ENCODE measurements around the gene TMEM50B.

DNA sequence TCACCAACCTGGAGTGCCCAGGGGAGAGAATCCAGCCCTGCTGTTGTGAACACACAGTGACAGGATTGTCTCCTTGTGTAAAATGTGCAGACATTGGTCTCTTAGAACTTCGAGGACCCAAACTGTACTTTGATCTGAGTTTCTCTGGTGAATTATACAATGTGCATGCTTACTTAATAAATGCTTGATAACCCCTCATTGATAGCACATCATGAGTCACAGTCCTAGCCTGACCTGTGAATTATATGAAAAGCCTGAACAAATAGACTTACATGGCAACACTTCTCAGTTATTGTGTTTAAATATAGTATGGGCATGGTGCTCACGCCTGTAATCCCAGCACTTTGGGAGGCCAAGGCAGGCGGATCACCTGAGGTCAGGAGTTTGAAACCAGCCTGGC lies 53.9 kb downstream of the TMEM50B start:
- TF ChIP-seq, protein P1, sequence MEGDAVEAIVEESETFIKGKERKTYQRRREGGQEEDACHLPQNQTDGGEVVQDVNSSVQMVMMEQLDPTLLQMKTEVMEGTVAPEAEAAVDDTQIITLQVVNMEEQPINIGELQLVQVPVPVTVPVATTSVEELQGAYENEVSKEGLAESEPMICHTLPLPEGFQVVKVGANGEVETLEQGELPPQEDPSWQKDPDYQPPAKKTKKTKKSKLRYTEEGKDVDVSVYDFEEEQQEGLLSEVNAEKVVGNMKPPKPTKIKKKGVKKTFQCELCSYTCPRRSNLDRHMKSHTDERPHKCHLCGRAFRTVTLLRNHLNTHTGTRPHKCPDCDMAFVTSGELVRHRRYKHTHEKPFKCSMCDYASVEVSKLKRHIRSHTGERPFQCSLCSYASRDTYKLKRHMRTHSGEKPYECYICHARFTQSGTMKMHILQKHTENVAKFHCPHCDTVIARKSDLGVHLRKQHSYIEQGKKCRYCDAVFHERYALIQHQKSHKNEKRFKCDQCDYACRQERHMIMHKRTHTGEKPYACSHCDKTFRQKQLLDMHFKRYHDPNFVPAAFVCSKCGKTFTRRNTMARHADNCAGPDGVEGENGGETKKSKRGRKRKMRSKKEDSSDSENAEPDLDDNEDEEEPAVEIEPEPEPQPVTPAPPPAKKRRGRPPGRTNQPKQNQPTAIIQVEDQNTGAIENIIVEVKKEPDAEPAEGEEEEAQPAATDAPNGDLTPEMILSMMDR (IDR thresholded peaks at IDR 0.05; ENCODE audit: poor library complexity), result no peak
- no peak for TF ChIP-seq EZH2phosphoT487 (IDR thresholded peaks at IDR 0.05; ENCODE audit: low read depth, severe bottlenecking, unreplicated experiment)

All from hepatocyte (in vitro differentiated cells).